ENCODE results near the gene SULT4A1.

Gene SULT4A1

DNA sequence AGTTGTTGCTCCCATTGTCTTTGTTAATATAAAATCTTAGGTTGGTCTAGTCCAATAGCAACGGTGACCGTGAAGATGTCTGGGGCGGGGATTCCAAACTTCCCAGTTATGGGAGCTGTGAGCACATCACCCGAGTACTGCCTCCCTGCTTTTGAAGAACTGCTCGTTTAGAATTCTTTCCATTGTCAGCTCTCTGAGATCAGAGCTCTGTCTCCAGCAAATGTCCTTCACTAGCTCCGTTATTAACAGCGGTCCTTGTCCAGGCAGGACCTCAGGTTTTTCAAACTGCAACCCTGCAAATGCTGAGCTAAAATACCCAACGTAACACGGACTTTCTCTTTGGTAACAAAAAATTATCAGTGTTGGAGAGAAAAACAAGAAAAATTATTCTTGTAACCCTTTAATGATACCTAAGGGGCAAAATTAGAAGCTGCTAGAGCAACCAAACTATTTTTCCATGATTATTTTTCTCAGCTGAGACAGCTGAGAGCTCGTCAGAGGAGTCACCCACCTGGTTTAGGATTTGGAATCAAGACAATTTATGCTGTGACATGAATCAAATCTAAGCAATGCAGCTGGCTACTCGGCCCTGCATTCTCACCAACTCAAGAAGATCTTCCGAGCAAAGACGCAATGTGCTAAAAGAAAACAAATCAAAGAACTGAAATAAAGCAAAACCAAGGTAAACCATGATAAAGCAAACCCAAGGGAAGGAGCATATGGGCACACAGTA lies 35.1 kb downstream of the SULT4A1 start:
- DNase-seq = no peak

DNA sequence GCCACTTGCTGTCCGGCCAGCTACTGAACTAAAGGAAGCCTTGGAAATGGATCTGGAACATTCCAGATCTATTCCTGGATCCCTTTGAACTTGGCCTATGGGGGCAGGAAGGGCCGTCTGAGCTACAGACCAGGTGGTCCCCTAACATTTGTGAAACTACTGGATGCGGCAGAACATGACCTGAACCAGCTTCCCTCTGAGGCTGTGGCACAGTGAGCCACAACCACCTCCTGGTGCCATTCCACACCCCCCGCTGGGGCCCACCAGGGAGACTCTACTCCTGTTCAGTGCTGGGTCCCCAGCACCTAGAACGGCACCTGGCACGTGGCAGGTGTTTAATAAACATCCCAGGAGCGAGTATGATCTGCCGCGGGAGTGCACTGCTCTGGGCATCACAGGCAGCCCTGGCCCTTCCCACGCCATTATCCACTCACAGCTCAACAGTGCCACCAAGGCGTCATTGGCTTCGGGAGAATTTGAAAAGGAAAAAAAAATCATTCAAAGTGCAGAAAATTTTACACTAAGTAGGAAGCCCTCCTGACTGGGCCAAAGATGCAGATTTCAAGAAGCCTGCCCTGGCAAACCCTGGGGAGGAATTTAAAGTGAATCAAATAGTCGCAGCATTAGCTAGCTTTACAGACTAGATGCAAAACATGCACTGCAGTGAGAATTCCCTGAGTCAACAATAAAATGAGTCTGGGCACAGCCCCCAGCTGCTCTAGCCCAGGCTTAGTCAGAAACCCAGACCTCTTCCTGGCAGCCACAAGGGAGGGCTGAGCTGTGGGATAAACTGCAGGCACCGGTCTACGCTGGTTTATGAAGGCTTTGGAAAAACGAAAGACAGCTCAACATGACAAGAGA lies 35.9 kb downstream of the SULT4A1 start:
- DNase-seq = no peak

DNA sequence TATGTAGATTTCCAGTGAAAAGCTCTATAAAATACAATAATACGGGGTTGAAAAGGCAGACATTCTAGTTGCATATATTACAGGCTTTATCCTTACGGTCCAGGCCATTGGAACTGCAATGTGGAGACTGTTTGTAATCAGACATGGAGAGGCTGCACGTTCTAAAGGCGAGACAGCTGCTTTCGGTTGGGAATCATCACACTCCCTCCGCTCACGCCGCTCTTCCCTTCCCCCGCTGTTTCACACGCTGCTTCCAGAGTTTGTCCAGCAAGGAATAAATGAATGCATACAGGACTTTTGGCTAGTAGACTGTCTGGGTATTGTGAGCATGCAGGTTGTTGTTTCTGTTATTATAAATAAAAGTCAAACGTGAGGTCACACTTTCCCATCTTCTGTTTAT lies 36.7 kb downstream of the SULT4A1 start:
- no peak for DNase-seq

DNA sequence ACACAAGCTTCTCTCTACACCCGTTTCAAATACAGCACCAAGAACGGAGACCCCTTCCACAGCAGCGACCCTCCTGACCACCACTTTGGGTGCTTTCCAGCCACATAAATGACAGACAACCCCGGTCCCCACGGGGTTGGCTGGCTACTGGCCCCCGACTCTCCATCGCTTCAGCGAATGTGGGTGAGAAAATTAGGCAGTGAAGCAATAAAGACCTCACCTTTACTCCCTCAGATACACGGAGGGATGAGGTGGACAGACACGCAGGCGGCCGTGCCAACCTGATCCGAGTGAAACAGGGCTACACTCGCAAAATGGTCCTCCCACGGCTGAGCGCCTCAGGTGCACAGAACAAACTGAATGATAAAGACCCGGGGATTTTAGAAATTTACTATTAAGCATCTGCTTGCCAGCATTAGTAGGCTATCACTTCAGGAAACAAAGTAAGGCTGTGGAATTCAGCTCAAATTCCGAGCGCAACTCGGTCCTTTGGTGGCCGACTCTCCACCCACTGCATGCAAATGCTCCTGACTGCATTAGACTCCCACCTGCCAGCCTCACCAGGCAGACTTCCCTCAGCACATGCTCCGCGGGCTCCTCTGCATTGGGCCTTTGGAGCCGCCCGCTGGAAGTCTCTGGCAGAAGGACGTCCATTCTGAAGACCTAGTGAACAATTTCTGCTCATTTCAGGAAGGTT lies 37.4 kb downstream of the SULT4A1 start:
- DNase-seq = no peak

DNA sequence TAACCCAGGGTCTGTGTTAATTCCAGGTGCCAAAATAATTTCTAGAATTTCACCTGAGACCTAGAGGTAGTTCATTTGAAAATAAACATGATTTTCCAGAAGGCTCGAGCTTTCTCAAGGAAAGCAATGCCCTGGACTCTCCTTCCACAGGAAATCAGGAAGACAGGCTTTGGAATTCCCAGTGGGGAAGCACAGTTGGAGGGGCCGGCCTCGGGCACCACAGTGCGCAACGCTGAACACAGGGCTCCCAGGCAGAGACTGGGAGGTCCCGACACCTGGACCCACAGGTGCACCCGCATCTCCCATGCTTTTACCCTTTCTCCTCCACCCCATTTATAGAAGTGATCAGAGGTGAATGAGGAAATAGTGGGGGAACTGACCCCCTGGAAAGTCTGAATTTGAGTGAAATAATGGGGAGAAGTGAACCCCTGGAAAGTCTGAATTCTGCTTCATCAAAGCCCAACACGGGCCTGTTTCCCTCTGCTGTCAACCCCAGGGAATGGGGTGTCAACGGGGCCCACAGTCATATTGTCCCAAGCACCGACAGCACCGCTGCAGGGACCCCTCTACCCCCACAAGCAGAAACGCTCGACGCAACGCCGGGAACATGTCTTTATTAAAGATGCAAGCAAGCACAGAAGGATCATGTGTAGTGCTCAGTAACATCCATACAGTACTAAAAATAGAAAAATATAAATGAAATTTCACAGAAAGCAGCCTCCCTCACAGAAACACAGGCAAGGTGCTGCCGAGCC lies 38.2 kb downstream of the SULT4A1 start:
- DNase-seq = no peak

DNA sequence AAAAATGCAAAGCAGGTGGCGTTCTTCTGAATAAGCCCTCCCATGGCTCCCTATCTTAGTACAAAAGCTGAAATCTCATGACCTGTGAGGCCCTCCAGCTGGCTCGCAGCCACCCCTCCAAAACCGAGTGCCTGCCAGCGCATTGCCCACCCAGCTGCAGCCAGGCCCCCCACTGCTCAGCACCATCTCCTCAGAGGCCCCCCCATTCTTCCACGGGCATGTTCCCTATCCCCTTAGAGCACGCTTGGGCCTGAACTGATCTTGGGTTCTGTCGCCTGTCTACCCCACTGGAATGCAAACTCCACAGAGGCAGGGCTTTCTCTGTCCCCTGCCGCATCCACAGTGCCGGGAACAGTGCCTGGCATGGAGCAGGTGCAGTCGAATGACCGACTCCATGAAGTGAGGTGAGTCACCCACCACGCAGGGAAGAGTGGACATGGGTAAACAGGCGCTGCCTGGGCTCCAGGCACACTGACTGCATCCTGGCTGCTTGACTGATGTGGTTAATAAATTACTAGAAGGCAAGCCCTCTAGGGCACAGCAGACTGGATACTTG lies 38.9 kb downstream of the SULT4A1 start:
- no peak for DNase-seq

DNA sequence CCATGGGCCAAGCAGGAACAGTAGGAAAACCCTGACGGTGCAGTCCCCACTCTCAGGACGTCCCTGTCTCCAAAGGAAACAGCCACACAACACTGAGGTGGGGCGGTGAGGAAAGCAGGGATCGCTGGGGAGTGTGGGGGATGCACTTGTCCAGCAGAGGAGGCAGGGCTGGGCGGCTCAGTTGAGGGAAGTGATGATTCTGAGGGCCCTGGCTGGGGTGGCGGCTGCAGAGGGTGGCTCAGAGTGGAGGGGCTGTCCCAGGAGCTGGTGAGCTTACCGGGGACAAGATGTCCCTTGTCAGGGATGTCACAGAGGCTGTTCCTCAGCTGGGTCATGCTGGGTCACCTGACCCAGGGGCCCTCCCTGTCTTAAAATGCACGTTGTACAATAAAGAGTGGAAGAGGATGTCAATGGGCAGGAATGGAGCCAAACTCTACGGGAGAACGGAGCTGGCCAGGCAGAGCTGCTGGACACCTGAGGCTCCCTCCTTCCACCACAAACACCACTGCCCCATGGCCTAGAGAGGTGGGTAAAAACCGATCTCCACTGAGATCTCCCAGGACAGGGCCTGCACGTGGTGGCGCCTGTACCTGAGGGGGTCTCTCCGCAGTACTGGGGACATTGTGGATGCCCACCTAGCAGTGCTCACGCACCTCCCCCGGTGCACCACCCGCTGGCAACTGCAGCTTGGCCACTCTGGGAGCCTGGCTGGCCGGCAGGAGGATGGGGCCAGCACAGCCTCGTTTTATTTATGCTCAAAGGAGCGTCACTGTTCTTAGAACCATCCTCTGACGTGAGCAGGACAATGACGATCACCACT lies 40.5 kb downstream of the SULT4A1 start:
- no peak for DNase-seq

DNA sequence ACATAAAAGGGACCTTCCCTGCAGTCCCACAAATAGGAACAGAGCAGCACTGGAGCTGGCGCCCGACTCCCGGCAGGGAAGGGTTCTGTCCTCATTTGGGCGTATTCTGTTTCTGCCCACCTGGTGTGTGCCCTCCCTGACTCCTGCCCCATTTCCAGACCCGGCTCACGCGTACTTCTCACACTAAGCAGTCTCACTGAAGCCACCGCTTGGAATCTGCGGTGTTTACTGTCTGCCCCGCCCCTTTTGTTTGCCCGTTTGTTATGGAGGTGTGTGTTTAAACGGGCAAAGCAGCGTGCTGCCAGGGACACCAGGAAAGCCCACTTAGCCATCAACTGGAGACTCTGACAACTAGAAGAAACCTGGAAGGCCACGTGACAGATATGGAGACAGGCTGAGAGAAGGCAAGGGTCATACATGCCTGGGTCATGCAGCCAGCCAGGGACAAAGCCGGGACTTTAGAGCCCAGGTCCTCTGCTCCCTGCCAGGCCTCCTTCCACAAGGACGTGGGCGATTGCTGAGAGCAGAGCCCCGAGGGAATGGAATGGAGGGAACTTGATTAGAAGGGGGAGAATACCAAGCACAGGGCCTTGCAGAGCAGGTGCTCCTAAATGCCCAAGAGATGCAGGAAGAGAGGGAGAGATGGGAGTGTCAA lies 41.5 kb downstream of the SULT4A1 start:
- DNase-seq = no peak

DNA sequence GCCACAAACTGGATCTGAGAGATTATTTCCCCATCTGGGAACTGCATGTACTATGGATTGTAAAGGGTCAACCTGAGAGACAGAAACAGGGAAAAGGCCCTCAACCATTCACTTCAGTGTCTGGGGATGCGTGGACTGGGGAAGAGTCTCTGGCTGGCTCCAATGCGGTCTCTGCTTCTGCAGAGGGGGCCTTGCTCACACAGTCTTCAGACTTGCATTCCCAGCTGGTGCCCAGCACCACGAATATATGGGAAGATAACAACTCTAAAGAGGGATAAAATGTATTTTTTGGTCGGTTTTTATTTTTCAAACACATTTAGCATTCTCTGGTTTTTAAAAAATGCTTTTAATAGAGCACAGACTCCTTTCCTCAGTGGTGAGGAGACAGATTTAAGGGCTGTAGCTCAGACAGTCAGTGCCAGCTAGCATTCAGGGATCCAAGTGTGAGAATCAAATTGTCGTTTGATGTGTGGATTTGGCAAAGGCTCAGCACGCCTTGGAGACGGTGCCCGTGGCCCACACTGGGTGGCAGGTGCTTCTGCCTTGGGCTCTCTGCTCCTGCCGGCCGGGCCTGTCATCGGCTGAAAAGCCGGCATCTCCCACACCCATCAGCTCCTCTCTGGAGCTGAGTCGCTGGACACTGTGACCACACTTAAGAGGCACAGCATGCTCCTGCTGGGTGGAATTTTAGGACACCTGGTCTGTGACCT lies 42.2 kb downstream of the SULT4A1 start:
- DNase-seq = no peak

DNA sequence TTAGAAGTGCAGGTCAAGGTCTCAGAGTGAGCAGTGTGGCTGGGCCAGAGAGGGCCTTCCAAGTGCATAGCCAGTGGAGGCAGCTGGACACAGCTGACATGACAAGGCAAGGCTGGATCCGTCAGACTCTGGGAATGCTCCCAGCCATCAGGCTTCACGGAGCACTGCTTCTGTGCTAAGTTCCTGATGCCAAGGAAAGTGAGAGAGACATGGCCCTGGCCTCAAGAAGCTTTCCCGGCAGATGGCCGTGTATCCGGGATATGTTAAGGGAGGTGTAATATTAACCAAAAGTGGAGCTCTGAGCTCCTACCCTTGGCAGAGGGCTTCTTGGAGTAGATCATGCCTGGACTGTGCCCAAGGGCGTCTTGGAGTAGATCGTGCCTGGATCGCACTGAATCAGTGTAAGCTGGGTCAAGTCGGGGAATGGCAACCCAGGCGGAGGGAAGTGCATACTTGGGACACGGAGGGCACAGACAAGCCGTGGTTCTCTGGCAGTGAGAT lies 42.8 kb downstream of the SULT4A1 start:
- DNase-seq = no peak

DNA sequence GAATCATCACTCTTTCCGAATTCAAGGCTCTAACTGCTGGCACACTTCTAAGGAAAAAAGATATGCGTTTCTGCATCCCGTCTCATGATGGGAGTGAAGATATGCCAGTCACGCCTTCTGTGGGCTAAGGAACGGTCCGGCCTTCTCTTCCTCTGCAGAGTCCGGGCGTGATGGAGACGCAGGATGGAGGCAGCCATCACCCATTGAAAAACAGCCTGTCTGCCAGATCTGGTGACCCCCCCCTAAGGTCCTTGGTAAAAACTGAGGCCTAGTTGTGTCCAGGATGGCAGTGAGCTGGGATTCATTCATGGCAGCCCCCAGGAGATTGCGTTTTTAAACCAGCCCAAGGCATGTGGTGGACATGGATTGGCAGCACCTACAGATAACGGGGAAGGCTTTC lies 43.3 kb downstream of the SULT4A1 start:
- DNase-seq = no peak

DNA sequence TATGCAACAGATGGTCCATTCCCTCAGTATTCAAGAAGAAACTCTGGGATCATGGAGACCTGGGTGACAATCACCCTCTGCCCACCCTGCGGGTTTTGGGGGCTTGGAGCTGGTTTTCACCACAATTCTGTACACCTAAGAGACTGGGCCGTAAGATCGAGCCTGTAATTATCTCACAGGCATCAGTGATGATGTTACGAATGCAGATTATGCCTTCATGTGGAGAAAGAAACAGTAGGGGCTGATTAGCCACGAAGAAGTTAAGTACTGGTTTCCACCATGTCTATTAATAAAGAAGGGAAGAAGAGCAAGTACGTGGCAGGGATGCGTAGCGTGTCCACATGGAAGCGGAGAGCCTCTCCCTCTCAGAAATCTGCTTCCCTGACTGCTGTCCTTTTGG lies 44.9 kb downstream of the SULT4A1 start:
- no peak for DNase-seq

DNA sequence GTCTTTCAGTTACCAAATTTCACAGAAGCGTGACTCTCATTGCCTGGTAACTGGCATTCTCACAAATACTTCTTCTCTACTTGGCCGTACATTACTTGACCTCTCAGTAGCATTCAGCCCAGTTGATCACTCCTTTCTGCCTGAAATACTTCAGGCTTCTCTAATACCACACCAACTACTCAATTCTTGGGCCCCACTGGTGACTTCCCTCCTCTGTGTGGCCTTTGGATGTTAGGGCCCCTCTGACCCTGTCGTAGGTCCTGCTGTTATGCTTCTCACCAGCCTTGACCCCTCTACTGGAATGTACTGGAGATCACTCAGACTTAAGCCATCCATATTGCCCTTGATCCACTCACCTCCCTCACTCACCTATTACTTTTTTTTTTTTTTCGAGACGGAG lies 48.0 kb downstream of the SULT4A1 start:
- no peak for DNase-seq

DNA sequence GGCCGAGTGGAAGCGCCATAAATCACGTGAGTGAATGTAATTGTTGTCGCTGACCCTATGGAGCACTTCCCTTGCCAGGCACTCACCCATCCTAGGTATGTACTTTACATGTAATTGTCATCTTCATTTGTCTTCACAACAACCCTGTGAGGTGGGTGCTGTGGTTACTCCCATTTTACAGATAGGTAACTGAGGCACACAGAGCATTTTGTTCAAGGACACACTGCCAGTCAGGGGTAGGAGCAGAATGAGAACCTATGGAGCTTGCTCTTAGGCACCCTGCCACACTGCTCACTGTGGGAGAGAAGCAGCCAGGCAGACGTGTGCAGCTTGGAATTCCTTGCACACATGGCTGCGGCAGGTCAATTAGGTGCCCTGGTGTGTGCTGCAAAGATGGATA lies 49.4 kb downstream of the SULT4A1 start:
- DNase-seq = no peak

DNA sequence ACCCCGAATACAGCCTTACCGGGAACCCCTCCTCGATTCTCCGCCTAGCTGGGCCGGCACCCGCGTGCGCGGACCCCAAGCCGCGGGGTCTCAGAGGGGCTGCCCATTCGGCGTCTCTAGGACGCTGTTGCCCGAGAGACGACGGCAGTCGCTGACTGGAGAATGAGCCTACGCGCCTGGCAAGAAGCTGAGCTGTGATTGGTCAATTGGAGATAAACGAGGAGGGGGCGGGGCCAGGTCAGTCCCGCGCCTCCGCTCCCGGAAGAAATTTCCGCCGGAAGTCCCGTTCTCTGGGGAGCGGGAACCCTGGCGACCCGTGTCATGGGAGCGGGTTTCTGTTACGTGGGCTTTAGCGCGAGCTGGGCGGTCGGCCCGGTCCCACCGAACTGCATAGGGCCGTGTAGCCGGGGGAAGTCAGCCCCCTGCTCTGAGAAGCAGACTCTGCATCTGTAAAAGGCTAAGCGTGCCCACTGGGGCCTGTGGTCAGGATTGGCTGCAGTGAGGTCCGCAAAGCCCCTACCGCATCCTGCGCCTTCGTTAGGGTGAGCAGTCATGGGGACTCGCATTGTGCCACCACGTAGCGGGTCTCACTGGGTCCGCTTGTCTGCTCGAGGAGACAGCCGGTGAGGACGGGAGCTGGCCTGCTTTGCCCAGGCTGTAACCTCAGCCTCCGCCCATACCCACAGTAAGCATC lies 50.0 kb downstream of the SULT4A1 start, which contains the start of gene EFCAB6:
EFCAB6 (minus strand) TSS at position 157 of the 694 bp plus-strand sequence. CDS start 29,987 bp downstream, outside the sequence.
- peak; percentile 95 for DNase-seq

DNA sequence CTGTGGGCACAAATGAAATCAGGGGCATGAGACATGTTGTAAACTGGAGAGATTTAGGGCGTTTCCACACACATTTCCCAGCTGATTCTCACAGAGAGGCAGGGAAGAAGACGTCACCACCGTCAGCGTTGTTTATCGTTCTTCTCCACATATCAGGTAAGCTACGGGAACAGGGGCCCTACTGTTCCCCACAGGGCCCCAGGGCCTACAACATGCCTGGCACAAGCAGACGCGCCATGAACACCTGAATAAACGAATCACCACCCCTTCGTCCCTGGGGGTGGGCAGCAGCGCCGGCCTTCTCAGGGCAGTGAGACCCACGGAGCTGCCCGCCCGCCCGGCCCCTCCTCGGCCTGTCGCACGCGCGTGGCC lies 50.5 kb downstream of the SULT4A1 start:
- DNase-seq = no peak

DNA sequence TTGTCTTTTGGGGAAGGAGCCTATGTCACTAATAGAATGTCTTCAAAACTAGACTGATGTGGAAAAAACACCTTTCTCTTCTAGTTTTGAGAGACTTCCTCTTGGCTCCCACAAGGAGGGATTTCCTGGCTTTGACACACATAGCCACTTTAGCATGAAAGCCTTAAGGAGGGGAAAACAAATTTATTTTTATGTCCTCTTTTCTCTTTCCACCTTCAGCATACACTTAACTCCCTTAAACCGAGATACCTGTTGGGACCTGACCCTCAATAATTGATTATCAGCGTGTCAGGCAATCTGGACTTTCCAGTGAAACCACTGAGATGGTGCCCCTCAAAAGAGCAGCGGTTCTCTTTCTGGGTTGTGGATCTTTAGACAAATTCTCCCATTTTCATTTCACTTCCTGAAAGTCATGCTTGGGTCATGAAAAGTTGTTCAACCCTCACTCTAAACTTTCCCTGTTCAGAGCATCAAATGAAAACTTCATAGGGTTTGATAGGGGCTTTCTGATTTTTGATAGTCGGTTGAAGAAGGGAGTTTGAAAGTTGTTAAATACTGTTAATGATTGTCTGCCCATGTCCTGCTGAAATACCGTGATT lies 59.3 kb downstream of the SULT4A1 start:
- no peak for DNase-seq

DNA sequence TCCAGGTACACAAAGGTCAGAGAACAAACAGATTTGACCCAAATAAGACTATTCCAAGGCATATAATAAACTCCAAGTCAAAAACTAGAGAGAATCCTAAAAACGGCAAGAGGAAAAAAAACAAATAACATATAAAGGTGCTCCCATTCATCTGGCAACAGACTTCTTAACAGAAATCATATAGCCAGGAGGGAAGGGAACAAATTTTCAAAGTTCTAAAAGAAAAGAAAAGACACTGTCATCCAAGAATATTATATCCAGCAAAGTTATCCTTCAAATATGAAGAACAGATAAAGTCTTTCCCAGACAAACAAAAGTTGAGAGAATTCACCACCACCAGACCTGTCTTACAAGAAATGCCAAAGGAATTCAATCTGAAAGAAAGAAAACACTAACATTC lies 61.3 kb downstream of the SULT4A1 start:
- DNase-seq = no peak

DNA sequence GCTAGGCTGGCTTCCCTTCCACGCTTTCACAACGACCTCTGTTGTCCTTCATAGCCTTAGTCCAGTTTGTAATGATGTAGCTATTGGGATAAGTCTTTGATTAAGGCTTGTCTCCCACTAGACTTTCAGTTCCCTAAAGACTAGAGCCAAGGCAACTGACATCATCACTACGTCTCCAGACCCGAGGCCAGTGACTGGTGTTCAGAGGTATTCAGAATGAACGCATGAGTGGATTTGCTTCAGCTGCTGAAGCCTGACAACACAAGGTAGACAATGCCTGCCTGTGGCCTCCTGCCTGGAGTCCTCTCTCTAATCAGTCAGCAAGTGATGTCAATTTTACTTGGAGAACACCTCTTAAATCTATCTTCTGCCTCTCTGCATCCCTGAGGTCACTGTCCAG lies 63.8 kb downstream of the SULT4A1 start:
- no peak for DNase-seq

Data from activated CD4-positive, alpha-beta T cell treated with anti-CD3 and anti-CD28 coated beads, Interleukin-2, Interleukin-6, amounts not matched to agents 100 ng/mL and 50 ng/mL, durations not matched to agents 16 hours and 8 hours (primary cell).